Measurements from ENCODE around the gene ARHGAP24.

Gene ARHGAP24

GRCh38 chr4:85717847-85718246 lies 242.9 kb downstream of the ARHGAP24 start:
- DNase-seq = no peak
- in situ Hi-C loops (cut with MboI; ENCODE audit: low pct_unique_long_range_greater_than_20kb, low sequenced_read_pairs) = no loop called here

GRCh38 chr4:85720735-85721134 lies 245.8 kb downstream of the ARHGAP24 start:
- in situ Hi-C loops (cut with MboI; ENCODE audit: low pct_unique_long_range_greater_than_20kb, low sequenced_read_pairs) = no loop called here
- DNase-seq = no peak

- DNase-seq = no peak
- in situ Hi-C loops (cut with MboI; ENCODE audit: low pct_unique_long_range_greater_than_20kb, low sequenced_read_pairs) = no loop called here
Measured at GRCh38 chr4:85722401-85722800, 247.5 kb downstream of the ARHGAP24 start.

GRCh38 chr4:85722807-85723206 lies 247.9 kb downstream of the ARHGAP24 start:
- in situ Hi-C loops (cut with MboI; ENCODE audit: low pct_unique_long_range_greater_than_20kb, low sequenced_read_pairs) = no loop called here
- no peak for DNase-seq

- in situ Hi-C loops (cut with MboI; ENCODE audit: low pct_unique_long_range_greater_than_20kb, low sequenced_read_pairs) = no loop called here
- DNase-seq = no peak
Measured at GRCh38 chr4:85724791-85725563, 250.0 kb downstream of the ARHGAP24 start.

- in situ Hi-C loops (cut with MboI; ENCODE audit: low pct_unique_long_range_greater_than_20kb, low sequenced_read_pairs) = no loop called here
- peak; percentile 90 for DNase-seq
Measured at GRCh38 chr4:85725721-85726170, 250.8 kb downstream of the ARHGAP24 start.

- no peak for DNase-seq
- in situ Hi-C loops (cut with MboI; ENCODE audit: low pct_unique_long_range_greater_than_20kb, low sequenced_read_pairs) = no loop called here
Measured at GRCh38 chr4:85726555-85726954, 251.6 kb downstream of the ARHGAP24 start.

GRCh38 chr4:85728464-85728863 lies 253.5 kb downstream of the ARHGAP24 start:
- no peak for DNase-seq
- in situ Hi-C loops (cut with MboI; ENCODE audit: low pct_unique_long_range_greater_than_20kb, low sequenced_read_pairs) = no loop called here

- no peak for DNase-seq
- in situ Hi-C loops (cut with MboI; ENCODE audit: low pct_unique_long_range_greater_than_20kb, low sequenced_read_pairs) = no loop called here
Measured at GRCh38 chr4:85732124-85732523, 257.2 kb downstream of the ARHGAP24 start.

GRCh38 chr4:85733798-85734197 lies 258.8 kb downstream of the ARHGAP24 start:
- in situ Hi-C loops (cut with MboI; ENCODE audit: low pct_unique_long_range_greater_than_20kb, low sequenced_read_pairs) = no loop called here
- no peak for DNase-seq

- DNase-seq = no peak
- in situ Hi-C loops (cut with MboI; ENCODE audit: low pct_unique_long_range_greater_than_20kb, low sequenced_read_pairs) = no loop called here
Measured at GRCh38 chr4:85734424-85734831, 259.5 kb downstream of the ARHGAP24 start.

GRCh38 chr4:85736571-85736970 lies 261.6 kb downstream of the ARHGAP24 start:
- DNase-seq = no peak
- in situ Hi-C loops (cut with MboI; ENCODE audit: low pct_unique_long_range_greater_than_20kb, low sequenced_read_pairs) = no loop called here

- no peak for DNase-seq
- in situ Hi-C loops (cut with MboI; ENCODE audit: low pct_unique_long_range_greater_than_20kb, low sequenced_read_pairs) = no loop called here
Measured at GRCh38 chr4:85737254-85737653, 262.3 kb downstream of the ARHGAP24 start.

- DNase-seq = no peak
- in situ Hi-C loops (cut with MboI; ENCODE audit: low pct_unique_long_range_greater_than_20kb, low sequenced_read_pairs) = no loop called here
Measured at GRCh38 chr4:85738721-85739120, 263.8 kb downstream of the ARHGAP24 start.

GRCh38 chr4:85740431-85740861 lies 265.5 kb downstream of the ARHGAP24 start:
- in situ Hi-C loops (cut with MboI; ENCODE audit: low pct_unique_long_range_greater_than_20kb, low sequenced_read_pairs) = no loop called here
- no peak for DNase-seq

GRCh38 chr4:85741381-85741780 lies 266.4 kb downstream of the ARHGAP24 start:
- no peak for DNase-seq
- in situ Hi-C loops (cut with MboI; ENCODE audit: low pct_unique_long_range_greater_than_20kb, low sequenced_read_pairs) = no loop called here

GRCh38 chr4:85741921-85742591 lies 267.1 kb downstream of the ARHGAP24 start:
- in situ Hi-C loops (cut with MboI; ENCODE audit: low pct_unique_long_range_greater_than_20kb, low sequenced_read_pairs) = no loop called here
- no peak for DNase-seq

- no peak for DNase-seq
- in situ Hi-C loops (cut with MboI; ENCODE audit: low pct_unique_long_range_greater_than_20kb, low sequenced_read_pairs) = no loop called here
Measured at GRCh38 chr4:85744950-85745349, 270.0 kb downstream of the ARHGAP24 start.

GRCh38 chr4:85745939-85746338 lies 271.0 kb downstream of the ARHGAP24 start:
- no peak for DNase-seq
- in situ Hi-C loops (cut with MboI; ENCODE audit: low pct_unique_long_range_greater_than_20kb, low sequenced_read_pairs) = no loop called here

GRCh38 chr4:85747882-85748491 lies 273.0 kb downstream of the ARHGAP24 start:
- peak; percentile 70 for DNase-seq
- in situ Hi-C loops (cut with MboI; ENCODE audit: low pct_unique_long_range_greater_than_20kb, low sequenced_read_pairs) = no loop called here

Data from KBM-7 (cell line).